Measurements from ENCODE around the gene RUNX1. TPM values are rescaled to one million over a fixed set of nuclear protein-coding genes. Genes with fewer than 3 reads are reported as not detected.

Gene RUNX1
- total RNA-seq, 2 donors from 2014 or later, result 21.3 to 23.0 TPM

DNA sequence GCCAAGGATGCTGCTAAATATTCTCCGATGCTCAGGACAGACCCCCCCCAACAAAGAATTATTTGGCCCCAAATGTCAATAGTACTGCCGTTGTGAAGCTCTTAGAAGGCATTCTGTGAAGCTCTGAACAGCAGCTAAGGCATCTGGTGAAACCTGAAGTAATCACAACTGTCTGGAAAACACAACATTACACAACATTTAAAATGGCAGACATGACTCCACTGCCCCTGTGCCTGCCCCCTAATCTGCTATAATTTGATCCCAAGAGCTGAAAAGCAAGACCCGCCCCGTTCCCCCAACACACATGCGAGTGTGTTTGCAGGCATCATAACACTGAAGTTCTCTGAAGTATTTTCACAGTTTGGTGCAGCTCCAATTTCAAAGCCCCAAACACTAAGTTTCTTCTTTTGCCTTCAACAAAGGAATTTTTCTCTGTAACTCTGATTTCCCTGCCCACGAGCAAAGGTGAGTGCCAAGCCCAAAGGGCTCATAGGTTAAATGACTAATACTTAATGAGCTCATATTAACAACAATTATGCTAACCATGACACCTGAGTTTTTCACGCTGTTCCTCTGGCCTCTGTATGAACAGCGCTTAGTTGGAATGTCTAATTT lies 251.1 kb downstream of the RUNX1 start:
- no peaks in the 10 kb centered on the region for H3K9me3 ChIP-seq
- no peak for DNase-seq
- H3K9ac ChIP-seq (ENCODE audit: low read depth in 2 of 2, low read length in 2 of 2), result no peak overlapping the region

DNA sequence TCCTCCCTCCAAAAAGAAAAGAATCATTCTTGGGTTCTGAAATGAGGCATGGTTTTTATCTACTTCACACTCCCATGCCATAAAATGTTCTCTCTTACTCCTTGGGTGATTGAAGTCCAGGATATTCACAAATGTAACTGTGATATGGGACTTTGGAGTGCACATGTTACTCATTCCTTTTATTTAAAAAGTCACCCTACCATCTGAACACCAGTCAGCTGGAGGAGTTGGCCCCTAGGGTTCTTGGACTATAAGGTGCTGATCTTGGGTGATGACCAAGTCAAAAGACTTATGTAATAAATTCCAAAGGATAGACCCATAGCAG lies 251.9 kb downstream of the RUNX1 start:
- Histone ChIP-seq H3K9ac (ENCODE audit: low read depth in 2 of 2, low read length in 2 of 2) (peak overlapping the region in 1 of 2 donors; percentile 60), H3K27ac (peak overlapping the region; percentile 69), H3K36me3 (no peaks in the 10 kb centered on the region), H3K9me3 (no peaks in the 10 kb centered on the region), H3K4me1 (peaks cover 14% of the 10 kb centered on the region), H3K27me3 (no peaks in the 10 kb centered on the region), H3K4me3 (no peak overlapping the region)
- TF ChIP-seq, protein P1, sequence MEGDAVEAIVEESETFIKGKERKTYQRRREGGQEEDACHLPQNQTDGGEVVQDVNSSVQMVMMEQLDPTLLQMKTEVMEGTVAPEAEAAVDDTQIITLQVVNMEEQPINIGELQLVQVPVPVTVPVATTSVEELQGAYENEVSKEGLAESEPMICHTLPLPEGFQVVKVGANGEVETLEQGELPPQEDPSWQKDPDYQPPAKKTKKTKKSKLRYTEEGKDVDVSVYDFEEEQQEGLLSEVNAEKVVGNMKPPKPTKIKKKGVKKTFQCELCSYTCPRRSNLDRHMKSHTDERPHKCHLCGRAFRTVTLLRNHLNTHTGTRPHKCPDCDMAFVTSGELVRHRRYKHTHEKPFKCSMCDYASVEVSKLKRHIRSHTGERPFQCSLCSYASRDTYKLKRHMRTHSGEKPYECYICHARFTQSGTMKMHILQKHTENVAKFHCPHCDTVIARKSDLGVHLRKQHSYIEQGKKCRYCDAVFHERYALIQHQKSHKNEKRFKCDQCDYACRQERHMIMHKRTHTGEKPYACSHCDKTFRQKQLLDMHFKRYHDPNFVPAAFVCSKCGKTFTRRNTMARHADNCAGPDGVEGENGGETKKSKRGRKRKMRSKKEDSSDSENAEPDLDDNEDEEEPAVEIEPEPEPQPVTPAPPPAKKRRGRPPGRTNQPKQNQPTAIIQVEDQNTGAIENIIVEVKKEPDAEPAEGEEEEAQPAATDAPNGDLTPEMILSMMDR (IDR thresholded peaks at IDR 0.05), result no peak
- no peak for DNase-seq
- intact Hi-C loops (cut with DNase I), result loop anchor here (5.0 kb wide), 1 partner anchor 90 kb away; no protein-coding TSS in a partner anchor

More for the DNA sequence above, 251.1 kb downstream of the RUNX1 start:
- Histone ChIP-seq H3K27me3 (no peaks in the 10 kb centered on the region), H3K4me3 (no peak overlapping the region), H3K27ac (no peak overlapping the region), H3K4me1 (peaks cover 14% of the 10 kb centered on the region), H3K36me3 (no peaks in the 10 kb centered on the region)
- intact Hi-C loops (cut with DNase I), result loop anchor here (5.0 kb wide), 1 partner anchor 89 kb away; no protein-coding TSS in a partner anchor
- TF ChIP-seq, protein P1 (IDR thresholded peaks at IDR 0.05), result no peak

DNA sequence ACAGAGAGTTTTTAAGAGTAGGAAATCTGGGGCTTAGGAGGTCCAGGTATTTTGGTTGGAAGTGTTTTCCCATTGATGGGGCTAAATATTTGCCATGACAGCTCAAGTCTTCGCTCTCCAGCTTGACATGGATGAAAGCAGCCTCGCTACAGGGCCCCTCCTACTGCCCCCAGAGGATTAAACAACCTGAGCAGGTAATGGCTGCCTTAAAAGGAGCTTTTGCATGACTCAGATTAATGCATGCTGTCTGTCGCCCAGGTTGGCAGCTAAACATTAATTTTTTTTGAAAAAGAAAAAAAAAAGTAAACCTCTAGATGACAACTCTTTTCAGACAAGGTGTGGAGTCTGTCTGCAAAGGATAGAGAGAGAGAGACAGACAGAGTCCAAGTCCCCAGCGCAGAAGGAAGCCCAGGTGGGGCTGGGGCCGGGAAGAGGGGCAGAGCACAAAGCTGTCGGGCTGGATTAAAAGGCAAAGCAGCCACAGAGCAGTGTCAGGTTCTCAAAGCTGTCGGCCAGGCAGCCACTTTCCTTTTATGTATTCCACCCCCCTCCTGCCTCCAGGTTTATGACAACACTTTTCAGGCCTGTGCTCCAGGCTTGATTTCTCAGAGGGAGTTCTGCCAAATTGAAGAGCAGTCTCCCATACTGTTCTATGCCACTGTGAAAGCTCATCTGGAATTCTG lies 252.4 kb downstream of the RUNX1 start:
- Histone ChIP-seq H3K27me3 (no peaks in the 10 kb centered on the region), H3K4me1 (peaks cover 14% of the 10 kb centered on the region), H3K36me3 (no peaks in the 10 kb centered on the region), H3K9me3 (no peaks in the 10 kb centered on the region), H3K9ac (ENCODE audit: low read depth in 2 of 2, low read length in 2 of 2) (peak overlapping the region in 1 of 2 donors; percentile 60), H3K4me3 (no peak overlapping the region), H3K27ac (peak overlapping the region; percentile 69)
- DNase-seq, result peak; percentile 49
- TF ChIP-seq, protein P1 (IDR thresholded peaks at IDR 0.05), result no peak
- intact Hi-C loops (cut with DNase I), result loop anchor here (5.0 kb wide), 1 partner anchor 91 kb away; no protein-coding TSS in a partner anchor

DNA sequence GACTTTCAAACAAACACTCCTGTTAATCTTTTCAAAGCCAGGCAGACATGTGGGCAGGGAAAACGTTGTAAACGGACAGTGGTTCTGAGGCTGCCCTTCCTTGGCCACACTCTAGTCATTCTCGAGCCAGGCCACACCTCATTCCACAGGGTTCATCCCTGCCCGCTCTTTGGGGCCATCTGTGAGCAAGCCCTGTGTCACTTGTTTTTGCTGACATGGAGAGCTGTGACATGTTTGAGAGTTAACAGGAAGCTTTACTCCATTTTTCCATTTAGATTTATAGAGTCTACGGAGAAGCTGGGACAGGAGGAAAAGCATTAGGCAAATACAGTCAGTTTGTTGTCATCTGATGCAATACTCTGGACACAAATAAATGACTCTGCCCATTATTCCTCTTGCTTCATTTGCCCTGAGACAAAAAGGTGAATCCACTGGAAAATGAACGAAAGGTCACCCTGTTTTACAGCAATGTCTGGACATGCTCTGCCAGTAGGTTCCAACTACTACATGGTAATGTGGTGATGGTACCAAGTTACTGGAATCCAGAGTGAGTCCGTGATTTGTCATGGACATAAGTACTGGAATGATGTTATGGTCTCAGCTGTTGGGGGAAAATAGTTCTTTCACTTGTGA lies 253.4 kb downstream of the RUNX1 start:
- Histone ChIP-seq H3K27ac (peak overlapping the region; percentile 69), H3K4me3 (no peak overlapping the region), H3K36me3 (no peaks in the 10 kb centered on the region), H3K4me1 (peaks cover 14% of the 10 kb centered on the region), H3K9ac (ENCODE audit: low read depth in 2 of 2, low read length in 2 of 2) (peak overlapping the region in 1 of 2 donors; percentile 60), H3K9me3 (no peaks in the 10 kb centered on the region), H3K27me3 (no peaks in the 10 kb centered on the region)
- intact Hi-C loops (cut with DNase I), result loop anchor here (5.0 kb wide), 1 partner anchor 92 kb away; no protein-coding TSS in a partner anchor
- TF ChIP-seq, protein P1 (IDR thresholded peaks at IDR 0.05), result no peak
- DNase-seq, result peak; percentile 65

DNA sequence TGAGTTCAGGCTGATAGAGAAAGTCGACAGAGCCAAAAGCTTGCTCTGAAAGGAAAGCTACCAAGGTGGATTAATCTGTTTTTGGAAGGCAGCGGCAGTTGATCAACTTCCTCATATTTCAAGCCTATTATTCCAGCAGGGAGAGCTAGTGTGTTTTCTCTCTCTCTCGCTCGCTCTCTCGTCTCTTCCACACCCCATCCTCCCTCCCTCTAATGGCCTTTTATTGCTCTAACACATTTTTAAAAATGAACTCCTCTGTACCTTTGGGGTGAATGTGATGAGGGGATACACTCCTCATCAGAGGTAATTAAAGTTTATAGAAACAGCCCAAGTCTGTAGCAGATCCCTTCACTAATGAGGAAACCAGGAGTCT lies 253.9 kb downstream of the RUNX1 start:
- intact Hi-C loops (cut with DNase I), result loop anchor here (5.0 kb wide), 1 partner anchor 92 kb away; no protein-coding TSS in a partner anchor
- TF ChIP-seq, protein P1 (IDR thresholded peaks at IDR 0.05), result no peak

More for the DNA sequence above, 253.9 kb downstream of the RUNX1 start:
- peak overlapping the region; percentile 69 for H3K27ac ChIP-seq
- DNase-seq, result peak; percentile 49
- H3K9me3 ChIP-seq, result no peaks in the 10 kb centered on the region
- H3K4me3 ChIP-seq, result no peak overlapping the region
- peaks cover 14% of the 10 kb centered on the region for H3K4me1 ChIP-seq
- no peaks in the 10 kb centered on the region for H3K27me3 ChIP-seq
- H3K9ac ChIP-seq (ENCODE audit: low read depth in 2 of 2, low read length in 2 of 2), result peak overlapping the region in 1 of 2 donors; percentile 60
- H3K36me3 ChIP-seq, result no peaks in the 10 kb centered on the region
